HepG2 (cell line): ENCODE results near the gene SMIM8. TPM values are rescaled to one million over a fixed set of nuclear protein-coding genes. Genes with fewer than 3 reads are reported as not detected.

Experiments
- AHR ChIP-seq: IDR thresholded peaks from 2 replicates; pipeline ENCODE4 v1.6.1; 2018; ENCODE audit warnings: missing genetic modification reagents, missing compliant biosample characterization
- ATF6 ChIP-seq: sonication (generic); formaldehyde crosslinking; conservative IDR thresholded peaks from 2 replicates; pipeline ENCODE4 v1.4.0; 2020; ENCODE audit warnings: missing genetic modification reagents
- GLMP ChIP-seq: sonication (generic); formaldehyde crosslinking; IDR thresholded peaks from 2 replicates; pipeline ENCODE4 v1.9.0; 2021; ENCODE audit warnings: missing genetic modification reagents, mild to moderate bottlenecking, borderline replicate concordance
- HHEX ChIP-seq: IDR thresholded peaks from 2 replicates; pipeline ENCODE4 v1.6.1; 2016; ENCODE audit warnings: control low read depth
- KDM1A ChIP-seq: IDR thresholded peaks from 2 replicates; pipeline ENCODE4 v1.6.1; 2016; ENCODE audit warnings: missing compliant biosample characterization
- PAX8 ChIP-seq: sonication (generic); formaldehyde crosslinking; IDR thresholded peaks from 2 replicates; pipeline ENCODE4 v1.8.0; 2022; ENCODE audit warnings: mild to moderate bottlenecking, missing genetic modification reagents, borderline replicate concordance
- SYNCRIP ChIP-seq: fragments of 200-400 bp; formaldehyde crosslinking; IDR thresholded peaks from 2 replicates; pipeline ENCODE4 v1.6.1; 2018; ENCODE audit warnings: mild to moderate bottlenecking, low read depth, low read length; ENCODE audit not compliant: insufficient read depth
- THRA ChIP-seq: sonication (generic); formaldehyde crosslinking; IDR thresholded peaks from 2 replicates; pipeline ENCODE4 v1.4.0; 2020; ENCODE audit warnings: missing genetic modification reagents, borderline replicate concordance
- ZNF407 ChIP-seq: sonication (generic); formaldehyde crosslinking; IDR thresholded peaks from one replicate; pipeline ENCODE4 v1.5.1; 2020; ENCODE audit warnings: mild to moderate bottlenecking, missing genetic modification reagents; ENCODE audit errors: not compliant biosample characterization
- ZNF709 ChIP-seq: sonication (generic); formaldehyde crosslinking; IDR thresholded peaks from 2 replicates; pipeline ENCODE4 v1.5.0; 2020; ENCODE audit warnings: mild to moderate bottlenecking, missing genetic modification reagents
- ZNF737 ChIP-seq: sonication (generic); formaldehyde crosslinking; IDR thresholded peaks from 2 replicates; pipeline ENCODE4 v1.5.0; 2020; ENCODE audit warnings: missing genetic modification reagents, mild to moderate bottlenecking, borderline replicate concordance
- ZNF891 ChIP-seq: sonication (generic); formaldehyde crosslinking; IDR thresholded peaks from 2 replicates; pipeline ENCODE4 v1.5.0; 2020; ENCODE audit warnings: mild to moderate bottlenecking, missing genetic modification reagents
- polyA plus RNA-seq, 8 experiments: library from polyadenylated mRNA; depleted of rRNA in 3 of 8; stranded (reverse) in 7 of 8; unstranded in 1 of 8; fragments of >200 nt; fragmentation: Illumina TruSeq in 4 of 8; extraction: Trizol in 4 of 8; gene quantifications; 2 replicates each; pipeline versions ENCODE4 v1.2.1 to v1.2.3, GENCODE V29; 2011 to 2016; ENCODE audit warnings: low read depth in 4 of 8, missing spikeins in 1 of 8, mixed read lengths in 1 of 8; ENCODE audit not compliant: insufficient read depth in 1 of 8
- total RNA-seq, 5 experiments: library from RNA; depleted of rRNA; stranded (reverse); fragments of >200 nt; fragmentation: Illumina TruSeq; extraction: Trizol; gene quantifications; 2 replicates each; pipeline ENCODE4 v1.2.3, GENCODE V29; 2016; ENCODE audit warnings: low read depth in 1 of 5

SMIM8 gene
- total and polyA plus RNA-seq, 2 of the 13 experiments (the other 11 are each of a cell fraction or from before 2014, with no cell fraction given) = 4.8 to 10.0 TPM

GRCh38 chr6:87322304-87323212 is at the start of gene SMIM8 (continued):
- TF ChIP-seq ZNF407 (peak; percentile 56), AHR (CRISPR knock-in tag) (peak; percentile 84; the same call in 1 of the 2 replicates), PAX8 (CRISPR knock-in tag) (no peak), KDM1A (CRISPR knock-in tag) (no peak), THRA (CRISPR knock-in tag) (peak; percentile 83), SYNCRIP (no peak), ZNF709 (CRISPR knock-in tag) (peak; percentile 78; the same call in 1 of the 2 replicates), HHEX (CRISPR knock-in tag) (no peak), ATF6 (CRISPR knock-in tag) (no peak), GLMP (CRISPR knock-in tag) (no peak), ZNF737 (CRISPR knock-in tag) (0 out of 2 replicates have a peak, but pooled peaks have one; percentile 30), ZNF891 (CRISPR knock-in tag) (0 out of 2 replicates have a peak, but pooled peaks have one; percentile 25)
